Fibroblast of skin of left quadriceps (primary cell): ENCODE results near the gene INPP5D.
"Not testable (repeated sequence)": the region's sequence is repeated elsewhere in the genome, so short reads cannot be mapped to it uniquely, and the experiment has no call there.

Experiments
- DNase-seq, 2 experiments: peaks; one replicate each; pipeline ENCODE4 v3.0.0-alpha.2; 2013; ENCODE audit warnings: low read depth in 2 of 2

The INPP5D gene

DNA sequence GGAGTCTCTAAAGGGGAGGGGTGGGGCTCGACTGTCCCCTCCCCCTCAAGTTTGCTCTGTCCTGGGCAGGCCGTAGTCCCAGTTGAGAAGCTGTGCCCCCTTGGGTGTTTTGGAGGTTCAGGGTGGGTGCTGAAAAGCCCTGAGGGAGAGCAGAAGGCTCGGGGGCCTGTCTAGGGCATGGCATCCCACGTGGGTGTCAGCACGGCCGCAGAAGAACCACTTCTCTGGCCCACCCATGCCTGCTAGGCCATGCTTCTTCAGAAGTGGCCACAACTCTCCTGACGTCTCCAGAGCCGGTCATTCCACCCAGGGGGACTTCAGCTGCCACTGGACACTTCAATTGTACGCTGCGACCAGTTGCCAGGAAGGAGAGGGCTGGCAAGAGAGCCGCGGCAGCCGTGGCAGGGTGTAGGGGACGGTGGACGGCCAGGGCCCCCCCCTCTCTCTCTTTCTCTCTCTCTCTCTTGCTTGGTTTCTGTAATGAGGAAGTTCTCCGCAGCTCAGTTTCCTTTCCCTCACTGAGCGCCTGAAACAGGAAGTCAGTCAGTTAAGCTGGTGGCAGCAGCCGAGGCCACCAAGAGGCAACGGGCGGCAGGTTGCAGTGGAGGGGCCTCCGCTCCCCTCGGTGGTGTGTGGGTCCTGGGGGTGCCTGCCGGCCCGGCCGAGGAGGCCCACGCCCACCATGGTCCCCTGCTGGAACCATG lies at the start of gene INPP5D:
Gene INPP5D (plus strand): TSS at position 546 of the 704 bp plus-strand sequence. CDS start 137 bp downstream, at position 683.
- no peak for DNase-seq

DNA sequence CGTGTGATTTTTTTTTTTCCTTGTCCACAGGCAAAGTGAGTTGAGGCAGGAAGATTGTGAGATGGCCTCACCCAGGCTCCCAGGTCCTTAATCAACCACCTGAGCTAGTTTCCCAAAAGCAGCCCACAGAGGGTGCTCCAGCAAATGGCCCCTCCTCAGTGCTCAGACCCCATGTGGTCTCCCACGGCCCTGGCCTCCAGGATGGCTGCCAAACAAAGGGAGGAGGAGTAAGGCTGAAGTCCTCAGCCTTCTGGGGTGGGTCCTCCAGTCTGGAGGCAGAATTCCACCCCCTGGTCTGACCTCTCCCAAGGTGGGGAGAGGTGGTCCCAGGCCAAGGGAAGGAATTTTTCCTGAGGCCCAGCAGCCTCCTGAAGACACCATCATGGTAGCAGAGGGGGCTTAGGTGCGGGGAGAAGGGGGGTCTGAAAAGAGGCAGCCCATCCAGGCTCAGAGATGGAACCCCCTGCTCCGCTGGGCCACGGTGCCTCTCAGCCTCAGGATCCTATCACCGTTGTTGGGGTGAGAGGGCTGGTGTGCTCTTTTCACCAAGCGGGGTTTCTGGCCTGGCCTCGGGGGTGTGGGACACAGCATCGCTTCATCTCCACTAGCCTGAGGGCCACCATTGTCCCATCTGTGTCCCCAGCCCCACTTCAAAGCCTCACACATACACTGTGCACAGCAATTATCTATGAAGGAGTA lies 49.4 kb upstream of the INPP5D start:
- DNase-seq: no peak

DNA sequence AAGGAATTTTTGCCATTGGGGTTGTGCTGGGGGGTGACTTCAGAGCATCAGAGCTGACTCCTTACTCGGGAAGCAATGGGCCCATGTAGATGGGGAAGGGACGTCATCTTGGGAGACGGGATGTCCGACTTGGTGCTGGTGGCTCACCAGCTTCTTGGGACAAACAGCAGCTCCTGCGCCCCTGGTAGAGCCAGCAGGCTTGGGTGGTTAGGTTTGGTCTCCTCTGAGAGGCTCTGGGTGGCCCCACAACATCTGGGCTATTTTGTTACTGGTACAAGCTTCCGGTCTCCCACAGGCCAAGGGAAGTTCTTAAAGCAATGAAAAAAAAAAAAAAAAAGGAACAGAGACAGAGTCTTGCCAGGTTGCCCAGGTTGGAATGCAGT lies 48.9 kb upstream of the INPP5D start:
- DNase-seq: no peak

DNA sequence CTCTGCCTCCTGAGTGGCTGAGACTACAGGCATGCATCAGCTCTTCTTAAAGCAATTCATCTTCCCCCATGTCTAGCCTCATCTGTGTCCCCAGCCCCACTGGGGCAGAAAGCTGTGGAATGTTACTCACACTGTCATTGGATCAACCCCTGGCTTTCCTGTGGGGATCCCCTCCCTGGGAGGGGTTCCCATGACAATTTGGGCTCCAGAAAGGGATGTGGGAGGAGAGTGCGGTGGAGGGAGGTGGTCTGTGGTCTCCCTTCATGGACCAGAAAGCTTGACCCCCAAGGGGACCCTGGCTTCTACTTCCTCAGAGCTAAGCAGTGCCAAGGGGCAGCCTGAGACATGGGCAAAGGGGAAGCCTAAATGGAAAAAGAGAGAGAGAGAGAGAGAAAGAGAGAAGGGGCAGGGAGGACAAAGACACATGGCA lies 48.4 kb upstream of the INPP5D start:
- no peak for DNase-seq

DNA sequence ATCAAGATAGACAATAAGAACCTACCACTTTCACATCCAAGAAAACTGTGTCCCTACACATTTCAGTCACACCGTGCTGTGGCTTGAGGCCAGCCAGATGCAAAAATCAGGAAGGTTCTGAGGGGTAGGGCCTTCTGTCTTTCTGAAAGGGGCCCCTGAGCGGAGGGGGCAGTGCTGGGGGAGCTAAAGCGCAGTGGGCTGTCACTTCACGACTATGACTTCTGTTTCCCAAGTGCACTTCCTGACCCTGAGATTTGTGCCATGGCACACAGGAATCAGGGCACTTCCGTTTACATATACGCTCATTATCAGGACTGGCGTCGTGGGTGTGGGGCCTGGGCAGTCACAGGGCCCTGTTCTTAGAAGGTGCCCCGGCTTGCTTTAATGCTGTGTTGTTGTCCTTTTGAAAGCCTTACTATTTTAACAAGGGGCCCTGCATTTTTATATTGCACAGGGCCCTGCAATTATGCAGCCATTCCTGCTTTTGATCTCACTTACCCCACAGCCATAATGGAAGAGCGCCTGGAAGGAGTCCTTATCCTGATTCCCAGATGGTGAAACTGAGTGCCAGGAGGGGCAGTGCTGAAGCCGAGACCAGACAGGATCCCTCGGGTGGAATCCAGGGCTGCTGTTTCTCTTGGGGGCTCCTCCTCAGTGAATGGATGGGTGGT lies 47.7 kb upstream of the INPP5D start:
- no peak for DNase-seq

DNA sequence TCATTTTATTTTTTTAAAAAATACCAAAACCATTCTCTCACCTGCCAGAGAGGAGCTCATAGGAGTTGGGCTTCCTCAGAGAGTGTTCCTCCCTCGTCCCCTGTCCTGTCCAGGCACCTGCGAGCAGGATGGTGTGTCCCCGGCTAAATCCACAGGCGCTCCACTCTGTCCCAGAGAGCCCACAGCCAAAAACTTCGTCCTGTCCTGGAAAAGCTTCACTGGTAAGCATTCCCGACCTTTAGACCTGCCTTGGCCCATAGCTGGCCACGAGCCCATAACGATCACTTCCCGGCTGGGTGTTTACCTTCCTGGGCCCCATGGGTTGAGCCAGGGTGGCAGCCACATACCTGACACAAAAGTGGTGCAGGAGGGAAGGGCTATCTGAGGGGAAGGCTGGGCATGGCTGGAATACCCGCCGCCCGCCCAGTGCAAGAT lies 47.1 kb upstream of the INPP5D start, which contains the start of gene NGEF:
Gene NGEF (minus strand): TSS at position 230 of the 435 bp plus-strand sequence. CDS start 38,366 bp downstream, outside the sequence.
- no peak for DNase-seq

DNA sequence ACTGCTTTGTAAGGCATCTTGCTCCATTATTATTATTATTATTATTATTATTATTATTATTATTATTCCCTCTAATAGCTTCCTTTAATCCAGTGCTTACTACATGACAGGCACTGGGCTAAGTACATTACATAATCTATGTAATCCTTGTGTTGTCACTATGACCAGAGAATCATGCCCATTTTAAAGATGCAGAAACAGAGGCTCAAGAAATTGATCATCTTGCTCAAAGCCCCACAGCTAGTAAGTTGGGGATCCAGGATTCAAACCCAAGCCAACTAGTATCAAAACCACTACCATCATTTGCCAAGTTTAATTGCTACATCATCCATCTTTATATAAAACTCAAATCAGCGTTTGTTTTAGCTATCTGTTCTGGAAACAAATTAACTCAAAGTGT lies 46.5 kb upstream of the INPP5D start:
- DNase-seq: no peak

DNA sequence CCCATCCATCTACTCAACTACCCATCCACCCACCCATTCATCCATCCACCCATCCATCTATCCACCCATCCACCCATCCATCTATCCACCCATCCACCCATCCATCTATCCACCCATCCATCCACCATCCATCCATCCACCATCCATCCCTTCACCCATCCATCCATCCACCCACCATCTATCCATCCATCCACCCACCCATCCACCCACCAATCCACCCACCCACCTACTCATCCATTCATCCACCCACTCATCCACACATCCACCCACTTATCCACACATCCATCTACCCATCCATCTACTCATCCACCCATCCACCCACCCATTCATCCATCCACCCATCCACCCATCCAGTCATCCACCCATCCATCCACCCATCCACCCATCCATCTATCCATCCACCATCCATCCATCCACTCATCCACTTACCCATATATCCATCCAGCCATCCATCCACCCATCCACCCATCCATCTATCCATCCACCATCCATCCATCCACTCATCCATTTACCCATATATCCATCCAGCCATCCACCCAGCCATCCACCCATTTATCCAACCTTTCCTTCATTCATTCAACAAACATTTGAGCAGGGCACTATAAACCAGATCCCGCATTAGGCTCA lies 45.0 kb upstream of the INPP5D start:
- no peak for DNase-seq

DNA sequence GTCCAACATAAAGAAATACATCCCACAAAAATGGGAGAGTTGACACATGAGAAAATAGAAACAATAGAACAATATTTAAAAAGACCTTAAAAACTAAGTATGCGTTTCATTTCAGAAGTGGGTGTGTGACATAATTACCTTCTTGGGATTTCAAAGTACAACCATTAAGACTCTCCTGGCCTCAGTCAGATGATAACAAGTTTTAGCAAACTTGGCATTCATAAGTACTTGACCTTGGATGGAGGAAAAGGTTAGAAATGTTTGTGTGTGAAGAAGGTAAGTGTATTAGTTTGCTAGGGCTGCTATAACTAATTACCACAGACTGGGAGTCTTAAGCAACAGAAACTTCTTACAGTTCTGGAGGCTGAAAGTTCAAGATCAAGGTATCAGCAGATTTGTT lies 42.2 kb upstream of the INPP5D start:
- DNase-seq: no peak

DNA sequence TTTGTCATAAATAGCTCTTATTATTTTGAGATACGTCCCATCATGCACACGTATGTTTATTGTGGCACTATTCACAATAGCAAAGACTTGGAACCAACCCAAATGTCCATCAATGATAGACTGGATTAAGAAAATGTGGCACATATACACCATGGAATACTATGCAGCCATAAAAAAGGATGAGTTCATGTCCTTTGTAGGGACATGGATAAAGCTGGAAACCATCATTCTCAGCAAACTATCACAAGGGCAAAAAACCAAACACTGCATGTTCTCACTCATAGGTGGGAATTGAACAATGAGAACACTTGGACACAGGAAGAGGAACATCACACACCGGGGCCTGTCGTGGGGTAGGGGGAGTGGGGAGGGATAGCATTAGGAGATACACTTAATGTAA lies 40.5 kb upstream of the INPP5D start:
- DNase-seq: not testable (repeated sequence)

DNA sequence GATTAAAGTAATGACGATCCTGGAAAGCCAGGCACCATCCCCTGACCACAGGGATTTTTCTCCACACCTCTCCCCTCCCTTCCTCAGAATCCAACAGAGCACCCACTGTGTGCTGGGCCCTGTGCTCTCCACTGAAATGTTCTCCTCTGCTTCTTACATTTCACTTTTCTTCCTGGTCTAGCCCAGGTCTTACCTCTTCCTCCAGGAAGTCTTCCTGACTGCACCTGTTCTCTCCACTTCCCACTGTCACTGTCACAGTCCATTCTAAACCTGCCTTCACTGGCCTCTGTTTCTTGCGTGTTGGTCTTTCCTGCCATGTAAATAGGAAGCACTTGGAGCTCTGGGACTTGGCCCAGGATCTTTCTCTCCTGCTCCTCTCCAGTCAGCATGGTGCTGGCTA lies 39.7 kb upstream of the INPP5D start:
- no peak for DNase-seq

DNA sequence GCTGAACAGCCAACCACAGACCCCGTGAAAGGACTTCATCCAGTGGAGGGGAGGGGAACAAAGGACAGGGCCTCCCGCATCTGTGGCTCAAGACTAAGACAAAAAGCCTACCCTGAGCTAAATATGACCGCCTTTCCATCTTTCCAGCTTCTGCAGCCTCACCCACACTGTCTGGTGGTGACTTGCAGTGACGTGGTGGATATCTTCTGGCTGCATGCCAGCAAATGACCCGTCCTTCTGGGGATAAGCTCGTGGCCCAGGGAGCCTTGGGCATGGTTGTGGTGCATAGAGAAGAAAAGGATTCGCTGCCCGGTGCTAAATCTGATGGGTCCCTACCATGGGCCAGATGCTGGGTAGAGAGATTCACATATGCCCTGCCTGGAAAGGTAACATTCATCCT lies 38.4 kb upstream of the INPP5D start:
- DNase-seq: no peak

DNA sequence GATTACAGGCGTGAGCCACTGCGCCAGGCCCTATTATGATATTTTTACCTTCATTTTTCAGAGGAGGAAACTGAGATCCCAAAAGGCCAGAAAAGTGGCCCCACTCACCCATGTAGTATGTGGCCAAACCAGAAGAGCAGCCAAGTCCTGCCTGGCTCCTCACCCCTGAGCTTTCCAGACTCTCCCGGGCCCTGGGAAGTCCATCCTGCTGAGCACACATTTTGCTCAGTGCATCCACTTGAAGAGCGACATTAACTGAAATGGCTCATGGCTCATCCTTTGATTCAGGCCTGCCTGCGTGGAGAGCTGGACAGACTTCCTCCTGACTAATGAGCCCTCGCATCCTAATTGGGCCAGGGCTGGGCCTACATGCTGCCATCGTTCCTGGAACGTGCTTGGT lies 37.6 kb upstream of the INPP5D start:
- DNase-seq: no peak

DNA sequence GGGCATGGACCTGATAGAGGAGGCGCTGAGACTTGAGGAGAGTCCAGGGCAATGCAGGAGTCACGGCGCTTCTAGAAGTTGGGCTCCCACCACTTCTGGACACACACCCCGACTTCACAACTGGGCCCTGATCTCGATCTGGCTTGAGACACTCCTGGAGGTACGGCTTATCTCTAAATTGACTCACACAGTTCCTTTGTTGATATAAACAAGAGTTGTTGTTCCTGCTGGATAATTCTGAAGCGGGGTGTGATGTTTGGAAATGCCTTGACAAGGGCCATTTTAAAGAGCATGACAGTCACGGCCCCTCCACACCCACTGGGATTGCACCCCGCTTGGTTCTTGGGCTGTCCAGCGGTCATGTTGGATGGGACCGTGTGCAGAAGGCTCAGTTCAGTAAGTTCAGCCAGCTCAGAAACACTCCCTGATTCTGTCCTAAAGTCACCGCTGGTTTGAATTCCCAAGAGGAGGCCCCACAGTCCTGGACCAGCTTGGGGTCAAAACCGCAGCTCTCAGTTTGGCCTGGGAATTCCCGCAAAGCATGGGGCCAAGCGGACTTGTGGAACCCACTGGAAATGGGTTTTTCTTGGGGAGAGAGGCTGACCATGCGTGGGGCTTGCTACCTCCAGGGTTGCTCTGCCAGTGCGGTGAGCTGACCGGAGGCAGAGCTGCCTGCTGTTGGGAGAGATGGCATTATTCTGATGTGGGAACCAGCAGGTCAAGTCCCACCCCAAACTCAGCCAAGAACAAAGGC lies 37.0 kb upstream of the INPP5D start:
- no peak for DNase-seq

DNA sequence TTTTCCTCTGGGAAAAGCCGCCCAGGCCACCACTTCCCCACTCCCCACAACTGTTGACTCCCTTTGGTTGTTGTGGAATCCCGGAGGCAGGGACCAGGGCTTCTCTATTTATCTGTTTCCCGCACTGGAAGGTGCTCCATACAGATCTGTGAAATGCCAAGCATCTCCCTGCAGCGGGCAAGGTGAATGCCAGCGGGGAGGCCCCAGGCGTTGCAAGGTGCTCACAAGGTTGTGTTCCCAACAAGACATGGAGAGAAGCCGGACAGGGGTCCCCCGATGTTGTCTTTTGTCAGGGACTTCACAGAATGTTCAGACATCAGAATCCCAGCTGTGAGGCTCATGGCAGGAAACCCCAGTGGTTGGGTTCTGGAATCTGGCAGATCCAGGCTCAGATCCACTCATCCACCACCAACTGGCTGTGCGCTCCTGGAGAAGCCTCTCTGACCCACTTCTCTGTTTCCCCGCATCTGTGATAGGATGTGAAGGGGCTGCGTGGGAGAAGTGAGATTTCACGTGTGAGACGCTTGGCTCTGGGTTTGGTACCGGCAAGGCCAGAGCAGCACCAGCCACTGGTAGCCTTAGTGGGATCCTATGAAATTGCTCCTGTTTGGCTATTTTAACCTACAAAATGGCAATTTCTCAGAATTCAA lies 36.3 kb upstream of the INPP5D start:
- DNase-seq: no peak

DNA sequence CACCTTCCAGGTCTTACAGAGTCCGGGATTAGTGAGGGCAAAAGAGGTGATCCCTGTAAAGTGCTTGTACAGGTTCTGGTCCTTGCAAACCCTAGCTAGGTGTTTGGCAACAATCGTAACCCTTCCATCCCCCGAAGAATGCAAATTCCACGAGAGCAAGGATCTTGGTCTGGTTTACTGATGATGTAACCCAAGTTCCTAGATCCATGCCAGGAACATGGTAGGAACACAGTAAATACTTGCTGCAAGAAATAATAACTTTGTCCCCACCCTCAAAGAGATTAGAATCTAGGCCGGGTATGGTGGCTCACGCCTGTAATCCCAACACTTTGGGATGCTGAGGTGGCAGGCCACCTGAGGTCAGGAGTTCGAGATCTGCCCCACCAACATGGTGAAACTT lies 34.4 kb upstream of the INPP5D start:
- no peak for DNase-seq

DNA sequence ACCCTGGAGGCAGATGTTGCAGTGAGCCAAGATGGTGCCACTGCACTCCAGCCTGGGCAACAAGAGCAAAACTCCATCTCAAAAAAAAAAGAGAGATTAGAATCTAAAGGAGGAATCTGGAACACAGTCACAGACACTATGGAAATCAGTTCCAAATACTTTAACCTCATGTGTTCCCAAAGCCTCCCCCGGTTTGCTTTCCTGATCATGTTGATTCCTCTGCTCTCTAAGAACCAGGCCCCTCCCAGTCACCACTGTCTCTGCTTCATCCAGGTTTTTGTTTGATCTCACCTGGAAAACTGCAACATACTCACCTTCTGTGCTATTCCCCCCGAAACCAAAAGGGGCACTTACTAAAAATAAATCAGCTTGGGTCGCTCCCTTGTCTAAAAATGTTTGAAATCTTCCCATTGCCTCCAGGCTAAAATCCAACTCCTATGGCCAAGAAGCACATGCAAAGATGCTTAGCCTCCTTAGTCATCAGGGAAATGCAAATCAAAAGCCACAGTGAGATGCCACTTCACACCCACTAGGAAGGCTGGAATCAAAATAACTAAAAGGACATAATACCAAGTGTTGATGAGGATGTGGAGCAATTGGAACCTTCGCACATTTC lies 33.8 kb upstream of the INPP5D start:
- DNase-seq: no peak

DNA sequence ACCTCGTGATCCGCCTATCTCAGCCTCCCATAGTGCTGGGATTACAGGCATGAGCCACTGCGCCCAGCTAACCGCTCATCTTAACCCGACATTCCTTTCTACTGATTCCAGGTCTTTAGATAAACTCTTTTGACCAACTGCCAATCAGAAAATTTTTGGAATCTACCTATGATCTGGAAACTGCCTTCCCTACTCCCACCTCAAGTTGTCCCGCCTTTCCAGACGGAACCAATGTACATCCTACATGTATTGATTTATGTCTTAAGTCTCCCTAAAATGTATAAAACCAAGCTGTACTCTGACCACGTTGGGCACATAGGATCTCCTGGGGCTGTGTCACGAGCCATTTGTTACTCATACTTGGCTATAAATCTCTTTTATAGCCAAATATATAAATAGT lies 30.8 kb upstream of the INPP5D start:
- DNase-seq: no peak

DNA sequence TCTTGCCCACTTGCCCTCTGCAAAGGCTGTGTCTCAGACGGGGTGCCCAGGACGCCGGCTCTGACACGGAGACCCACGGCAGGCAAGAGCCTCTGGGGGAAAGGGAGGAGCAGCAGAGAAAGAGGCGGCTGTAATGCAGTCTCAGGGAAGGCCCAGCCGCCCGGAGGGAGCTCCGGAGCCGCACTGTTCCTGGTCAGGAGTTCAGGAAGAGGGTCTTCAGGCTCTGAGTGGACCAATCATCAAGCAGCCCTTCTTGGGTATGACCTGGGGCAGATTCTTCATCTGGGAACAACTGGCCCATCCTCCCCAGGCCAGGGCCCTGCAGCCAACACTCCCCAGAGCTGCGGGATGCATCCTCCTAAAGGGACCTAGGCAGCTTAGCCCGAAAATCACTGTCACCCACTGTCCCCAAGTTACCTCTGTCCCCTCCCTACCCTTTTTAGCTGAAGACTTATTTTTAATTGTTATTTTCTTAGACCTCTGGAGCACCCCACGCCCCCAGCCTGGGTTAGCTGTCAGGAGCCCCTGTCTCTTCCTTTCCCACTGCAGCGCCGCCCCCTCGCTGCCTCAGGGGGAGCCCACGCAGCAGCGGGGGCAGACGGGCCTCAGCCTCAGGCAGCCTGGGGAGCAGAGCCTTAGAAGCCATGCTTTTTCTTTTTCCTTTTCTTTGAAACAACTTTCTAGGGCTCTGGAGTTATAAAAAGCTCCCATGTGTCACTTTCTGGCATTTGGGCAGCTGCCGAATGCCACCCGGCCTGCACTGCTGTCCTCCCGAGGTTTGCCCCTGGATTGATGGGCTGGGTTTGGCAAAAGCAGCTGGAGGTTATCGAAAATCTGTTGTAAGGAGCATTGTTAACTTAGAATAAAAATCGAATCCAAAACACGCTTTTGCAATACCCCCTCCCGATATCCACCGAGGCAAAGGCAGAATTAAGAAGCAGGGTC lies 28.3 kb upstream of the INPP5D start:
- DNase-seq: no peak
